Right lobe of liver (tissue), 6 donors: Measurements from ENCODE around the gene SENP8. TPM values are rescaled to one million over a fixed set of nuclear protein-coding genes. Genes with fewer than 3 reads are reported as not detected.

Experiments
- ATAC-seq, 4 donors: fragments of 200-7000 bp; cut with Tn5 transposase; one replicate each; pipeline ENCODE4 v1.9.1; 2020; ENCODE audit warnings: mild to moderate bottlenecking in 4 of 4, moderate library complexity in 4 of 4
- DNase-seq, 3 donors: peaks; one replicate each; pipeline ENCODE4 v3.0.0-alpha.2; 2020
- H3K27ac ChIP-seq, 3 donors: fragments of 200-600 bp; one replicate each; pipeline ENCODE4 v1.8.0; 2022
- H3K27me3 ChIP-seq, 2 donors: fragments of 200-600 bp; one replicate each; pipeline ENCODE4 v1.8.0; 2022
- H3K36me3 ChIP-seq, 4 donors: fragments of 200-600 bp; sonication (generic) in 1 of 4; one replicate each; pipeline versions ENCODE4 v1.5.1 to v1.8.0; 2017 to 2022; ENCODE audit warnings: control low read depth in 1 of 4
- H3K4me1 ChIP-seq, 4 donors: fragments of 200-600 bp; sonication (generic) in 1 of 4; one replicate each; pipeline versions ENCODE4 v1.5.1 to v1.8.0; 2017 to 2022; ENCODE audit warnings: control low read depth in 1 of 4
- H3K4me3 ChIP-seq, 3 donors: fragments of 200-600 bp; one replicate each; pipeline ENCODE4 v1.8.0; 2022
- H3K9me3 ChIP-seq, 4 donors: fragments of 200-600 bp; sonication (generic) in 1 of 4; one replicate each; pipeline versions ENCODE4 v1.5.1 to v1.8.0; 2017 to 2022; ENCODE audit warnings: control low read depth in 1 of 4
- POLR2A ChIP-seq: fragments of 450-650 bp; IDR thresholded peaks from one replicate; pipeline ENCODE4 v1.6.1; 2017; ENCODE audit warnings: antibody characterized with exemption, mild to moderate bottlenecking
- WGBS: methylation state at CpG from one replicate; pipeline ENCODE4 v1.1.6; 2018; ENCODE audit warnings: low coverage, low lambda C conversion rate; ENCODE audit not compliant: insufficient coverage; ENCODE audit errors: missing lambda C conversion rate; 5-methylcytosine and 5-hydroxymethylcytosine counted together
- intact Hi-C, 2 donors: fragments of 100-400 bp; cut with DNase I; formaldehyde crosslinking; loops; one replicate each; pipeline versions ENCODE4 v1.11.2 to v1.14.1; 2022
- total RNA-seq, 6 experiments: library from RNA; depleted of rRNA in 2 of 6; stranded (reverse); fragments of >200 nt in 2 of 6; fragmentation: NEBNext Ultra II Directional in 3 of 6; extraction: Animal tissue kit (Norgen Biotek cat#: 25700) in 3 of 6; gene quantifications; one replicate each; pipeline versions ENCODE4 v1.1.0 to v1.2.4, GENCODE V29; 2016 to 2023
- TF ChIP-seq, protein P1 (sequence below), 4 donors: fragments of 200-600 bp in 3 of 4; fragments of 450-650 bp in 1 of 4; IDR thresholded peaks; one replicate each; pipeline versions ENCODE4 v1.5.1 to v1.8.0; 2016 to 2022; ENCODE audit warnings: antibody characterized with exemption in 4 of 4, mild to moderate bottlenecking in 2 of 4
- donor health status: DM: no; HTN: yes; CAD: no.
- donor health status: DM: no; HTN: no; CAD: no.
- donor health status: DM: no; HTN: no; CAD: no.
- donor health status: DM: no; HTN: yes; CAD: no.
- donor health status: DM: no; HTN: yes; CAD: no.

SENP8 gene
- total RNA-seq, 6 experiments from 2014 or later: 0.61 to 2.6 (median 1.0) TPM

DNA sequence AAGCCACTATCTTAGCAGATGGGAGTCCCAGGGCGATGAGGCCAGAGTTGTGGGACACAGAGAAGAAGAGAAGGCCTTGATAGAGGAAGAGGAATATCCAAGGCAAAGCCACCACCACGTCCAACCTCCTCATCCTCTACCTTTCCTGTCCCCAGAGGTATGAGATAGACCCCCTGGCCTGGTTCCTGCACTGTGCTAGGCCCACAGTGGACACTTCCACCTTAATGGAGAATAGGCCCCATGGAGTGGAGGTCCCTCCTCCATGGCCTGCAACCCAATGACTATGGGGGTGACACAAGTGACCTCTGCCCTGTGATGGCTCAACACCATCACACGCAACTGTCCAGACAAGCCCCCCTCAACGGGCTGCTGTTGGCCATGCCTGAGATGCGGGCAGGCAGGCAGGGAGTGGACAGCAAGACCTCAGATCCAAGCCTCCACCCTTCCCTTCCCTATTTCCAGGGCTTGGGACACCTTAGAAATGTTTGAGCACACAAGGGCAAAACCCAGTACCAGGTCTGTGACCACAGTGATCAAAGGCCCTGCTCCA, 42.6 kb downstream of the SENP8 start:
- H3K36me3 ChIP-seq: no peaks in the 10 kb centered on the region
- DNase-seq (no peak), ATAC-seq (no peak)
- H3K4me3 ChIP-seq: no peak overlapping the region
- 86% methylated on average over 2 of the region's 5 CpGs for WGBS
- no peaks in the 10 kb centered on the region for H3K27me3 ChIP-seq
- H3K4me1 ChIP-seq: no peaks in the 10 kb centered on the region
- no peak for TF ChIP-seq POLR2A
- TF ChIP-seq, protein P1, sequence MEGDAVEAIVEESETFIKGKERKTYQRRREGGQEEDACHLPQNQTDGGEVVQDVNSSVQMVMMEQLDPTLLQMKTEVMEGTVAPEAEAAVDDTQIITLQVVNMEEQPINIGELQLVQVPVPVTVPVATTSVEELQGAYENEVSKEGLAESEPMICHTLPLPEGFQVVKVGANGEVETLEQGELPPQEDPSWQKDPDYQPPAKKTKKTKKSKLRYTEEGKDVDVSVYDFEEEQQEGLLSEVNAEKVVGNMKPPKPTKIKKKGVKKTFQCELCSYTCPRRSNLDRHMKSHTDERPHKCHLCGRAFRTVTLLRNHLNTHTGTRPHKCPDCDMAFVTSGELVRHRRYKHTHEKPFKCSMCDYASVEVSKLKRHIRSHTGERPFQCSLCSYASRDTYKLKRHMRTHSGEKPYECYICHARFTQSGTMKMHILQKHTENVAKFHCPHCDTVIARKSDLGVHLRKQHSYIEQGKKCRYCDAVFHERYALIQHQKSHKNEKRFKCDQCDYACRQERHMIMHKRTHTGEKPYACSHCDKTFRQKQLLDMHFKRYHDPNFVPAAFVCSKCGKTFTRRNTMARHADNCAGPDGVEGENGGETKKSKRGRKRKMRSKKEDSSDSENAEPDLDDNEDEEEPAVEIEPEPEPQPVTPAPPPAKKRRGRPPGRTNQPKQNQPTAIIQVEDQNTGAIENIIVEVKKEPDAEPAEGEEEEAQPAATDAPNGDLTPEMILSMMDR (IDR thresholded peaks at IDR 0.05): no peak
- no peaks in the 10 kb centered on the region for H3K9me3 ChIP-seq
- no peak overlapping the region for H3K27ac ChIP-seq
- intact Hi-C loops: no loop called here

GRCh38 chr15:72161361-72162132, 43.3 kb downstream of the SENP8 start:
- H3K27me3 ChIP-seq: no peaks in the 10 kb centered on the region
- WGBS: 88% methylated on average over 4 of the region's 7 CpGs
- no peaks in the 10 kb centered on the region for H3K9me3 ChIP-seq
- TF ChIP-seq, protein P1 (IDR thresholded peaks at IDR 0.05): no peak
- TF ChIP-seq POLR2A: no peak
- intact Hi-C loops: no loop called here
- ATAC-seq: peak in 1 of 4 donors; percentile 16
- no peaks in the 10 kb centered on the region for H3K4me1 ChIP-seq
- H3K4me3 ChIP-seq: no peak overlapping the region
- no peaks in the 10 kb centered on the region for H3K36me3 ChIP-seq
- no peak for DNase-seq
- no peak overlapping the region for H3K27ac ChIP-seq

DNA sequence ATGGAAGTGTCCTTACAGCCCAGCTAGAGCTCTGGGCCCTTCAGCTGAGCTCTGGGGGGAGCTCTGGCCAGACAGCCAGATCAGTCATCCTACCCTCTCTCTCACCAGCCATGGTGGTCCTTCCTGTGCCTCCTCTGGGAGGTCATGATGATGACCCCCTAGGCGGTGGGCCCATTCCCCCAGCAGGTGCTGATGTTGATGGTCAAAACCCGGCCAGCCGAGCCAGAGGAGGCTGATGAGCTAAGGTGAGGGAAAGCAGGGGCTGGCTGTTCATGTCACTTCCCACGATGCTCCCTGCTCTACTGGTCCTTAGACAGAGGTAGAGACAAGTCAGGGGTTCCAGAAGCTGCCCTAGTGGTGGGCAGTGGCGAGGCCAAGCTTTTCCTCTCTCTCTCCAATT, 44.4 kb downstream of the SENP8 start:
- no peaks in the 10 kb centered on the region for H3K4me1 ChIP-seq
- DNase-seq (no peak), ATAC-seq (no peak)
- TF ChIP-seq, protein P1 (IDR thresholded peaks at IDR 0.05): no peak
- TF ChIP-seq POLR2A: no peak
- no peaks in the 10 kb centered on the region for H3K9me3 ChIP-seq
- intact Hi-C loops: no loop called here
- no peaks in the 10 kb centered on the region for H3K27me3 ChIP-seq
- no peaks in the 10 kb centered on the region for H3K36me3 ChIP-seq
- no peak overlapping the region for H3K27ac ChIP-seq
- no peak overlapping the region for H3K4me3 ChIP-seq
- WGBS: 86% methylated on average over 1 of the region's 5 CpGs

GRCh38 chr15:72163719-72164118, 45.5 kb downstream of the SENP8 start:
- DNase-seq (no peak), ATAC-seq (no peak)
- H3K4me3 ChIP-seq: no peak overlapping the region
- no peaks in the 10 kb centered on the region for H3K4me1 ChIP-seq
- no CpG with 5 or more reads among the region's 4 CpGs for WGBS
- H3K27ac ChIP-seq: no peak overlapping the region
- no peak for TF ChIP-seq POLR2A
- TF ChIP-seq, protein P1 (IDR thresholded peaks at IDR 0.05): no peak
- no peaks in the 10 kb centered on the region for H3K9me3 ChIP-seq
- intact Hi-C loops: no loop called here
- no peaks in the 10 kb centered on the region for H3K36me3 ChIP-seq
- no peaks in the 10 kb centered on the region for H3K27me3 ChIP-seq
